Activated CD4-positive, alpha-beta T cell treated with anti-CD3 and anti-CD28 coated beads, Interleukin-2, amount 10 ng/mL, durations not matched to agents 7 days and 5 days (primary cell): ENCODE results near the gene PKLR. TPM values are rescaled to one million over a fixed set of nuclear protein-coding genes. Genes with fewer than 3 reads are reported as not detected.

Experiments used
- CTCF ChIA-PET: fragments of 350-600 bp; sonication (Branson Sonifier 250); formaldehyde crosslinking; loops from one replicate; lab custom pipeline; 2021; ENCODE audit warnings: antibody characterized with exemption; lab: Charles Lee
- POLR2A ChIA-PET: fragments of 350-600 bp; sonication (Branson Sonifier 250); formaldehyde crosslinking; loops from one replicate; lab custom pipeline; 2021; ENCODE audit warnings: antibody characterized with exemption; lab: Charles Lee
- DNase-seq: peaks from one replicate; pipeline ENCODE4 v3.0.0-alpha.2; 2020
- H3K27ac Mint-ChIP-seq: one replicate; pipeline ENCODE4 v1.8.0; 2021; ENCODE audit warnings: mild to moderate bottlenecking, moderate library complexity, mixed read lengths
- H3K27me3 Mint-ChIP-seq: one replicate; pipeline ENCODE4 v1.8.0; 2021; ENCODE audit warnings: mixed read lengths
- H3K36me3 Mint-ChIP-seq: one replicate; pipeline ENCODE4 v1.8.0; 2021; ENCODE audit warnings: low read depth, mixed read lengths
- H3K4me1 Mint-ChIP-seq: one replicate; pipeline ENCODE4 v1.8.0; 2021; ENCODE audit warnings: mixed read lengths
- H3K4me3 Mint-ChIP-seq: one replicate; pipeline ENCODE4 v1.8.0; 2021; ENCODE audit warnings: mild to moderate bottlenecking, moderate library complexity, mixed read lengths
- H3K9me3 Mint-ChIP-seq: one replicate; pipeline ENCODE4 v1.8.0; 2021; ENCODE audit warnings: mixed read lengths
- total RNA-seq, 2 experiments: library from RNA; stranded (reverse); gene quantifications; one replicate each; pipeline ENCODE4 v1.2.3, GENCODE V29; 2021

The PKLR gene
- total RNA-seq, 2 experiments from 2014 or later, result not detected

DNA sequence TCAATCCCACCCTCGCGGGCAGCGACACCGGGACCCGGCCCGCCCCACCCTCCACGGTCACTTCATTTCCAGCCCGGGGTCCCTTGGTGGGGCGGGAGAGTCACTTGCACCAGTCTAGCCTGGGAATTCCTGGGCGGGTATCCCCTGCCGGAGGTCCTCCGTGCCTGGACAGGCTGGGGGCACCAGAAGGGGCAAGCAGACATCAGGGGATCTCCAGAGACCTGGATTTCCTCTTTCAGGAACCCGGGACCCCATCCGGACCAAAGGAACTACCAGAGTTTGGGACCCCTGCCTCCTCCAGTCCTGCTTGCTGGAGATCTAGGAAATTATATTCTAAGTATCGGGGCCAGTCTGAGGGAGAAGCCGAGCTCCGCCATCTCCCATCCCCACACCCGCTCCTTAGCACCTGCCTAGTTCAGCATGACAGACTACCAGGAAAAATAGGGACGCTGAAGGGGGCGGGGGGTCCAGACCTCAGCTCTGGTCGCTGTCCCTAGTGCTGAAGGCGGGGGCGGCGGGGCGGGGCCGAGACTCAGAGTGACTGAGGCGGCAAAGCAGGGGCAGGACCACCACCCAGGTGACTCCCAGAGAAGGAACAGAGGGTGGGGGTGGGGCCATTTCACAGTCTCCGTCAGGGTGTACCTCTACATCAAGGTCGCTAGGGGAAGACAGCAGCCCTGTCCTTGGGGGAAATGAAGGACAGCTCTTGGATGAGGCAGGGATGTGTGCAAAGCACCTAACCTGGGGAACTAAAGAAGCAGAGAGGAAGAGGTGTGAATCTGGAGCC, 23.1 kb downstream of the PKLR start:
- no peaks in the 10 kb centered on the region for H3K9me3 Mint-ChIP-seq
- ChIA-PET POLR2A (no interaction called here), CTCF (interaction anchor here (0.6 to 1.7 kb wide), 6 partner anchors 12 to 44 kb away, joined by 3 to 6 read pairs (median 4); partner anchors contain the start of genes FDPS and RUSC1)
- H3K4me3 Mint-ChIP-seq, result peak overlapping the region; percentile 71
- peaks cover 4% of the 10 kb centered on the region for H3K27me3 Mint-ChIP-seq
- no peaks in the 10 kb centered on the region for H3K36me3 Mint-ChIP-seq
- DNase-seq, result peak; percentile 77
- peaks cover 32% of the 10 kb centered on the region for H3K4me1 Mint-ChIP-seq
- no peak overlapping the region for H3K27ac Mint-ChIP-seq

DNA sequence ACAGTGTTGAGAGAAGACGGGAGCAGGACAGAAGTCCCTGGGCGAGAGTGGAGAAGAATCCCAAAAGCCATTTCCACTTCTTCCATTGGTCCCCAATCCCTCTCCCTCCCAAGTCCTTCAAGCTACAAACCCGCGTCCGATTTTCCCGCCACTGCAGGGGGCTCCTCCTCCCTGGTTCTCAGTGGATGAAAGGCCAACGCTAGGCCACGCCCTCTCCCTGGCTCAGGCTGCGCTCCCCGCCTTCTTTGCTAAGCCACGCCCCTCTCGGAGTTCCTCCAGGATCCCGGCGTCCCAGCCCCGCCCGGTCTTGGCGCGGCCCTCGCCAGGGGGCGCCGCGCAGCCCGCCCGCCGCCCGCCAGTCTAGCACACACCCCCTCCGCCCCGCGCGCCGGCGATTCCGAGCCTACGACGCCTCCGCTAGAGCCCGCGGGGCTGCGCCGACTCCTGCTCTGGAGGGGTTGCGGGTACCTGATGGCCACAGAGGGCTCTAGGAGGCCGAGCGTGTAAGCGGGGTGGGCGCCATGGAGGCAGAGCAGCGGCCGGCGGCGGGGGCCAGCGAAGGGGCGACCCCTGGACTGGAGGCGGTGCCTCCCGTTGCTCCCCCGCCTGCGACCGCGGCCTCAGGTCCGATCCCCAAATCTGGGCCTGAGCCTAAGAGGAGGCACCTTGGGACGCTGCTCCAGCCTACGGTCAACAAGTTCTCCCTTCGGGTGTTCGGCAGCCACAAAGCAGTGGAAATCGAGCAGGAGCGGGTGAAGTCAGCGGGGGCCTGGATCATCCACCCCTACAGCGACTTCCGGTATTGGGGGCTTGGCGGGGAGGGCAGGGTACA, 24.0 kb downstream of the PKLR start, which contains the start of gene HCN3:
Gene HCN3, plus strand, starts transcription at position 394 of the 832 bp plus-strand sequence. Its CDS starts 128 bp downstream, at position 522.
- H3K9me3 Mint-ChIP-seq, result no peaks in the 10 kb centered on the region
- ChIA-PET POLR2A (no interaction called here), CTCF (interaction anchor here (0.7 to 7.7 kb wide), 10 partner anchors 11 to 405 kb away, joined by 3 to 48 read pairs (median 4); partner anchors contain the start of gene FDPS)
- H3K27me3 Mint-ChIP-seq, result peaks cover 4% of the 10 kb centered on the region
- peaks cover 6% of the 10 kb centered on the region for H3K36me3 Mint-ChIP-seq
- peak; percentile 93 for DNase-seq
- H3K4me1 Mint-ChIP-seq, result peaks cover 38% of the 10 kb centered on the region
- peak within 1 kb of the TSS; percentile 59 for H3K27ac Mint-ChIP-seq
- H3K4me3 Mint-ChIP-seq, result peak within 1 kb of the TSS; percentile 71

DNA sequence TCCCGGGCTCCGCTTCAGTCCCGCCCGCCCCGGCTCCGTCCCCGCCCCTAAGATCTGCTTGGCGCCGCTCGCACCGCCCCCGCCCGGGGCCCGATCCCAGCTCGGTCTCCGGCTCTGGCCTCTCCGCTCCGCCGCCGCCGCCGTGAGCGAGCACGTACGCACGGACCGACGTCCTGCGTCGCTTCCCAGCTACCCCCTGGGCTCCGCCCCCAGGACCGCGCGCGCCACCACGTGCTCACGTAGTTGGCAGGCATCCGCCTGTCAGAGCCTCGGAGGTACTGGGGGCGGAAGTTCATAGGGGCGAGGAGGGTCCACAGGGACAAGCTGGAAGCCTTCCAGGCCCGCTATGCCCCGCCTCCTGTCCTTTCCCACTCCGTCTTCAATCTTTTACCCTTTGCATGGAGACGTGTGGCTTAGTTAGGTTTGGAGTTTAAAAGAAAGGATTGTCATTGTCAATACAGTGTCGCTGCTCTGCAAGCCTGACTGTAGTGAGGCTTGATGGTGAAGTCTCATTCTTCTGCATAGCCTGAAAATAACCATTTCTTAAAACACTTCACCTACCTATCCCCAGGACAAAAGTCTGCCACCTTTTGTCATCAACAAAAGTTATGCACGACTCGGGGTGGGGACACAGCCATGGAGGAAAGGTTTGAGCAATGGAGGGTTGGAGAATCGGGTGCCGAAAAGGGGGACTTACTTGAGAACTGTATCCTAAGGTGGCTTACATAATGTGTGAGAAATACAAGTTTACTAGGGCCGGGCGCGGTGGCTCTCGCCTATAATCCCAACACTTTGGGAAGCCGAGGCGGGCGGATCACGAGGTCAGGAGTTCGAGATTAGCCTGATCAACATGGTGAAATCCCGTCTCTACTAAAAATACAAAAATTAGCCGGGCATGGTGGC, 27.6 kb downstream of the PKLR start, which contains the start of gene CLK2:
Gene CLK2, minus strand, starts transcription at position 162 of the 903 bp plus-strand sequence. CDS start 2,527 bp downstream, outside the sequence.
- H3K36me3 Mint-ChIP-seq, result peaks cover 31% of the 10 kb centered on the region
- peak; percentile 96 for DNase-seq
- ChIA-PET POLR2A (interaction anchor here (0.5 kb wide), 1 partner anchor 290 kb away, joined by 4 read pairs; no protein-coding TSS in a partner anchor), CTCF (interaction anchor here (0.5 to 7.7 kb wide), 7 partner anchors 12 to 324 kb away, joined by 3 to 48 read pairs (median 4); partner anchors contain the start of genes KRTCAP2 and SCAMP3)
- peak within 1 kb of the TSS; percentile 80 for H3K4me3 Mint-ChIP-seq
- no peaks in the 10 kb centered on the region for H3K9me3 Mint-ChIP-seq
- peaks cover 52% of the 10 kb centered on the region for H3K4me1 Mint-ChIP-seq
- H3K27me3 Mint-ChIP-seq, result peaks cover 3% of the 10 kb centered on the region
- H3K27ac Mint-ChIP-seq, result peak within 1 kb of the TSS; percentile 86

DNA sequence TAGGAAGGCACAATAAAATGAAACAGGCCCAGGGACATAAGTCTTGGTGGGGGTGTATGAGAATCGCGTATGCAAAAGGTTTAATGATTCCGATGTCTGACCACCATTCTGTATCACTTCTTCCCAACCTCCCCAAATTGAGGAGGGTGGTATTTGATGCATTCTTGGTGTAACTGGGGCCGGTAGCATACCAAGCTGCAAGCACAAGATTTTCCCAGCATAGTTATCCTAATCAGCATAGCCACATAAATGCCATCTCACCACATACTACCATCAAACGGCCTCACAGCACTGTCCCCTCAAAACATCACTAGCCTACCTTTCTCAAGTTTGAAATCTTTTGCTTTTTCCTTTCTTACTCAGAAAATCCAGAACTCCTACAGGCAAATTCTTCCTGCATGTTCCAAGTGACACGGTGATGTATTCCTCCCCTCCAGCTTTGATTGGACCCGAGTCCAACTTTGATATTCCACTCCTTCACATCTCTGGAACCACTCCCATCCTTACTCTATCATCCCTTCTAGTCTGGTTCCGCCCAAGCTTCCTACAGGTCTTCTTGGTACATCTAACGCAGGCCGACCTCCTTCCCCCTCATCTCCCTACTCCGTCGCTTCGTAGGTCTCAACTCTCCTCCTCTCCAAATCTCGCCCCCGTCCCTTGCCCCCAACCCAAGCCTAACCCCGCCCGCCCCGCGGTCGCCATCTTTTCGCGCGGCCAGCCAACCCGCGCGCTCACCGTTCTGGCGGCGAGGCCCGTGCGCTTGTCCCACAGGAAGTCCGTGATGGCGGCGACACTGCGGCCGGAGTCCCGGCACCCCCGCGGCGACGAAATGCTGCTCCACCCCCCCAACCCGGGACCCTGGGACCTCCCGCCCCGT, 28.5 kb downstream of the PKLR start:
- H3K36me3 Mint-ChIP-seq, result peaks cover 38% of the 10 kb centered on the region
- CTCF ChIA-PET, result interaction anchor here (0.5 to 7.7 kb wide), 8 partner anchors 11 to 325 kb away, joined by 3 to 48 read pairs (median 4); partner anchors contain the start of genes KRTCAP2 and SCAMP3

DNA sequence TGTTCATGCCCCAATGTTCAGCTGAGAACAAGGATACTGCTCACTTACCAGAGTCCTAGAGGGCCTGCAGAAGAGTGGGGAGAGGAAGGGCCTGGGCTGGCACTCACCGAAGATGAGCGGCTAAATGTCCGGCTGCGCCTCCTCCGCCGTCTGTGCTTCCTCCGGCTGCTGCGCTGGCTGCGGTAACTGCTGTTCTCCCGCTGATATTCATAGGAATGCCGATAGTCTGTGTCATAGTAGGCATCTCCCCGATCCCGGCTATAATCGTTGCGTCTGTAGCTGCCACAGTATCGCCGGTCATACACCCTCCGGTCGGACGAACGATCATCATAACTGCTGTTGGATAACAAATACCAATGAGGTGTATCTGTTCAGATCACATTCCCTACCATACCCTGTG, 31.9 kb downstream of the PKLR start:
- ChIA-PET POLR2A (no interaction called here), CTCF (interaction anchor here (1.0 to 5.1 kb wide), 2 partner anchors 9 to 19 kb away, joined by 3 to 37 read pairs; no protein-coding TSS in a partner anchor)
- no peak for DNase-seq
- no peak overlapping the region for H3K27ac Mint-ChIP-seq
- H3K27me3 Mint-ChIP-seq, result no peaks in the 10 kb centered on the region
- peaks cover 29% of the 10 kb centered on the region for H3K4me1 Mint-ChIP-seq
- H3K4me3 Mint-ChIP-seq, result no peak overlapping the region
- no peaks in the 10 kb centered on the region for H3K9me3 Mint-ChIP-seq
- H3K36me3 Mint-ChIP-seq, result peaks cover 65% of the 10 kb centered on the region

More for the DNA sequence above, 28.5 kb downstream of the PKLR start:
- H3K27ac Mint-ChIP-seq, result peak overlapping the region; percentile 86
- DNase-seq, result peak; percentile 64
- H3K4me1 Mint-ChIP-seq, result peaks cover 45% of the 10 kb centered on the region
- H3K4me3 Mint-ChIP-seq, result peak overlapping the region; percentile 80
- no peaks in the 10 kb centered on the region for H3K27me3 Mint-ChIP-seq
- H3K9me3 Mint-ChIP-seq, result no peaks in the 10 kb centered on the region
- POLR2A ChIA-PET, result interaction anchor here (0.5 to 0.7 kb wide), 2 partner anchors 11 to 291 kb away, joined by 3 to 4 read pairs; partner anchors contain the start of gene SCAMP3

DNA sequence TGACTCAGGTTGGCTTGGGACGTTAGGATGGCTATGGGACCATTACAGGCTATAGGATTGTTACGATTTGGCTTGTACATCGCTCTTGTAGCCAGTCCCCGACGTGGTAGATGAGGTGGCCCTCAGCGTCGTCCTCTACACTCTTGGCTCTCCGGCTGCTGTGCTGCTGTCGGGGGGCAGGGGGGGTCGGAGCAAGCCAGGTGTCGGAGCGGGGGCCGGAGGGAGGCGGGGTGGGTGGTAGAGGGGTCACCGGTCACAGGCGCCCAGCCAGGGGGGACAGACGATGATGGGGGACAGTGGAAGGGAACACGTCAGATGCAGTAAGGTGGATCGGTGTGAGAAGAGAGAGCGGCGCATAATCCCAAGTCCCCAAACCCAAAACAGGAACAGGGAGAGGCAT, 32.6 kb downstream of the PKLR start:
- Mint-ChIP-seq H3K36me3 (peaks cover 70% of the 10 kb centered on the region), H3K4me1 (peaks cover 27% of the 10 kb centered on the region), H3K27ac (no peak overlapping the region)

GRCh38 chr1:155267373-155267772, 33.9 kb downstream of the PKLR start:
- ChIA-PET CTCF (interaction anchor here (0.7 to 5.1 kb wide), 4 partner anchors 11 to 412 kb away, joined by 3 to 37 read pairs (median 4); no protein-coding TSS in a partner anchor), POLR2A (no interaction called here)
- Mint-ChIP-seq H3K36me3 (peaks cover 72% of the 10 kb centered on the region), H3K4me3 (no peak overlapping the region), H3K27ac (no peak overlapping the region), H3K9me3 (no peaks in the 10 kb centered on the region), H3K4me1 (peaks cover 28% of the 10 kb centered on the region), H3K27me3 (no peaks in the 10 kb centered on the region)
- no peak for DNase-seq

More for the DNA sequence above, 32.6 kb downstream of the PKLR start:
- ChIA-PET CTCF (interaction anchor here (5.1 kb wide), 1 partner anchor 18 kb away, joined by 37 read pairs; no protein-coding TSS in a partner anchor), POLR2A (no interaction called here)
- Mint-ChIP-seq H3K27me3 (no peaks in the 10 kb centered on the region), H3K9me3 (no peaks in the 10 kb centered on the region), H3K4me3 (no peak overlapping the region)
- no peak for DNase-seq

GRCh38 chr1:155266553-155266952, 34.7 kb downstream of the PKLR start:
- ChIA-PET CTCF (interaction anchor here (0.6 to 5.1 kb wide), 5 partner anchors 12 to 26 kb away, joined by 3 to 37 read pairs (median 6); no protein-coding TSS in a partner anchor), POLR2A (no interaction called here)
- H3K27me3 Mint-ChIP-seq, result no peaks in the 10 kb centered on the region
- peaks cover 28% of the 10 kb centered on the region for H3K4me1 Mint-ChIP-seq
- H3K9me3 Mint-ChIP-seq, result no peaks in the 10 kb centered on the region
- peaks cover 73% of the 10 kb centered on the region for H3K36me3 Mint-ChIP-seq
- H3K4me3 Mint-ChIP-seq, result no peak overlapping the region
- no peak overlapping the region for H3K27ac Mint-ChIP-seq
- no peak for DNase-seq

DNA sequence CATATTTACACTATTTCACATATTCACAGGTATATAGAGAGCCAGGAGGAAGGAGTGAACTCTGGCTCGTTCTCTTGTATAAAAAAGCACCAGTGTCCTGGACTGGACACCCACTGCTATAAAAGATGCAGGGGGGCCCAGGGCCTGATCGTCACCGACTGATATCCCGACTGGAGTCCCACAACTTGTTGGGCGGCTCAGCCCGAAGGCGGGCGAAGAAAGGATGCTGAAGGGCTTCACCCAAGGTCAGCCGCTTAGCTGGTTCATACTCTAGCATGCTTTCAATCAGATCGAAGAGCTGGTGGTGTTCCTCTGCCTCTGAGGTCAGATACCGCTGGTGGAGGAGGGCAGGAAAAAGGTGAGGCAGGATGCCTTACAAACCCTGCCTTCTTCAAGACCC, 38.2 kb downstream of the PKLR start:
- Mint-ChIP-seq H3K9me3 (no peaks in the 10 kb centered on the region), H3K36me3 (peaks cover 69% of the 10 kb centered on the region), H3K4me1 (peaks cover 34% of the 10 kb centered on the region), H3K27me3 (no peaks in the 10 kb centered on the region), H3K27ac (no peak overlapping the region), H3K4me3 (peak overlapping the region; percentile 94)
- no peak for DNase-seq
- ChIA-PET POLR2A (no interaction called here), CTCF (interaction anchor here (0.7 to 1.3 kb wide), 2 partner anchors 12 to 44 kb away, joined by 3 to 6 read pairs; no protein-coding TSS in a partner anchor)

- H3K27me3 Mint-ChIP-seq, result no peaks in the 10 kb centered on the region
- peak; percentile 94 for DNase-seq
- peaks cover 66% of the 10 kb centered on the region for H3K36me3 Mint-ChIP-seq
- H3K27ac Mint-ChIP-seq, result peak within 1 kb of the TSS; percentile 94
- H3K4me3 Mint-ChIP-seq, result peak within 1 kb of the TSS; percentile 94
- CTCF ChIA-PET, result interaction anchor here (0.8 to 5.3 kb wide), 9 partner anchors 8 to 66 kb away, joined by 3 to 72 read pairs (median 4); partner anchors contain the start of genes CLK2, FDPS and HCN3
- POLR2A ChIA-PET, result interaction anchor here (0.5 to 1.0 kb wide), 4 partner anchors 10 to 524 kb away, joined by 3 to 5 read pairs (median 3); no protein-coding TSS in a partner anchor
- H3K9me3 Mint-ChIP-seq, result no peaks in the 10 kb centered on the region
- H3K4me1 Mint-ChIP-seq, result peaks cover 37% of the 10 kb centered on the region
These were observed 39.2 kb downstream of the PKLR start, which contains the start of gene SCAMP3 for GRCh38 chr1:155261852-155262673. TSS of gene SCAMP3 (minus strand) at chr1:155262360. CDS start at chr1:155262151, 209 bp downstream.
